K562 (cell line): ENCODE data around the gene MITD1. TPM values are rescaled to one million over a fixed set of nuclear protein-coding genes. Genes with fewer than 3 reads are reported as not detected.
A peak's percentile ranks its signal among the peaks of the same experiment; 100 is the strongest.

ENCODE experiments used
- ATAC-seq: fragments of 200-7000 bp; cut with Tn5 transposase; 3 replicates; pipeline ENCODE4 v1.9.1; 2020; ENCODE audit warnings: moderate library complexity
- BruUV-seq: library from RNA; stranded (reverse); fragments of 400-500 nt; replicated peaks from 2 replicates; lab custom pipeline; 2021; lab: Mats Ljungman, UMichigan
- CTCF ChIA-PET: fragments of 300-600 bp; formaldehyde crosslinking; extraction: SDS; loops from one replicate; lab custom pipeline; 2021; ENCODE audit warnings: low intra/inter-chr PET ratio; lab: Yijun Ruan, JAX
- POLR2A ChIA-PET: fragments of 300-600, 350-650 bp; sonication (Branson Sonifier 250); formaldehyde crosslinking; extraction: SDS; loops from one replicate; lab custom pipeline; 2021; ENCODE audit warnings: antibody characterized with exemption, inconsistent platforms; lab: Yijun Ruan, JAX
- DNase-seq, 4 experiments: peaks; one replicate each; pipeline versions ENCODE4 v3.0.0 to v3.0.0-alpha.2; 2011 to 2018; ENCODE audit warnings: low spot score in 3 of 4, mixed read lengths in 3 of 4; ENCODE audit errors: extremely low read depth in 1 of 4
- FAIRE-seq: peaks from 2 replicates; lab custom pipeline; 2011; peaks lifted over from hg19 to GRCh38; lab: Jason Lieb, UNC
- H2AFZ ChIP-seq: 2 replicates; pipeline ENCODE4 v1.6.0; 2011; ENCODE audit warnings: low read depth, low read length, control low read depth, inconsistent platforms
- H3K27ac ChIP-seq: fragments of 200-600 bp; 3 replicates; pipeline ENCODE4 v1.8.0; 2011; ENCODE audit warnings: low read depth, mild to moderate bottlenecking, control low read depth, inconsistent platforms, low read length, moderate library complexity, mixed read lengths; ENCODE audit errors: extremely low read depth
- H3K27me3 ChIP-seq, 2 experiments: fragments of 300-600 bp in 1 of 2; 2 replicates in 1 of 2; 3 replicates in 1 of 2; pipeline versions ENCODE4 v1.6.0 to v1.8.0; 2011; ENCODE audit warnings: inconsistent platforms in 2 of 2, low read length in 2 of 2, mild to moderate bottlenecking in 1 of 2, mixed read lengths in 1 of 2, moderate library complexity in 1 of 2; ENCODE audit not compliant: control insufficient read depth in 2 of 2, insufficient read depth in 2 of 2
- H3K36me3 ChIP-seq: fragments of 300-600 bp; 3 replicates; pipeline ENCODE4 v1.8.0; 2011; ENCODE audit warnings: mild to moderate bottlenecking, low read length, inconsistent platforms; ENCODE audit not compliant: control insufficient read depth, insufficient read depth
- H3K4me1 ChIP-seq, 2 experiments: fragments of 200-600 bp in 1 of 2; replicated peaks in 1 of 2; 2 replicates in 1 of 2; 3 replicates in 1 of 2; pipeline versions ENCODE4 v1.5.1 to v1.8.0; 2011; ENCODE audit warnings: inconsistent platforms in 2 of 2, low read length in 2 of 2, mild to moderate bottlenecking in 1 of 2, mixed read lengths in 1 of 2, moderate library complexity in 1 of 2; ENCODE audit not compliant: control insufficient read depth in 2 of 2, insufficient read depth in 2 of 2
- H3K4me2 ChIP-seq: 2 replicates; pipeline ENCODE4 v1.6.1; 2011; ENCODE audit warnings: low read length, control low read depth, inconsistent platforms, mixed read lengths; ENCODE audit not compliant: insufficient read depth
- H3K4me3 ChIP-seq: fragments of 200-600 bp; sonication (generic), shearing (Covaris generic); 2 replicates; pipeline ENCODE4 v1.5.1; 2016; ENCODE audit warnings: control low read depth, inconsistent platforms
- H3K79me2 ChIP-seq: fragments of 200-600 bp; 3 replicates; pipeline ENCODE4 v1.8.0; 2011; ENCODE audit warnings: low read length, inconsistent platforms; ENCODE audit not compliant: control insufficient read depth, insufficient read depth
- H3K9ac ChIP-seq, 2 experiments: 2 replicates each; pipeline versions ENCODE4 v1.6.0 to v1.6.1; 2011; ENCODE audit warnings: low read depth in 2 of 2, low read length in 2 of 2, control low read depth in 1 of 2, inconsistent platforms in 1 of 2, mild to moderate bottlenecking in 1 of 2, mixed read lengths in 1 of 2; ENCODE audit not compliant: insufficient read depth in 1 of 2
- H3K9me1 ChIP-seq: one replicate; pipeline ENCODE4 v1.6.0; 2011; ENCODE audit warnings: inconsistent platforms, mild to moderate bottlenecking, low read length, moderate library complexity; ENCODE audit not compliant: control insufficient read depth, insufficient read depth
- H3K9me3 ChIP-seq: replicated peaks from 2 replicates; pipeline ENCODE4 v1.5.1; 2011; ENCODE audit warnings: low read depth, low read length, inconsistent platforms; ENCODE audit not compliant: control insufficient read depth, insufficient read depth
- H4K20me1 ChIP-seq: replicated peaks from 2 replicates; pipeline ENCODE4 v1.6.1; 2011; ENCODE audit warnings: low read length, inconsistent platforms, mixed read lengths; ENCODE audit not compliant: control insufficient read depth, insufficient read depth
- ADNP ChIP-seq: fragments of 200-800 bp; sonication (Bioruptor generic); IDR thresholded peaks from 2 replicates; pipeline ENCODE4 v1.6.1; 2016; ENCODE audit warnings: missing genetic modification characterization, missing compliant biosample characterization
- CTCF ChIP-seq, 3 experiments: IDR thresholded peaks in 2 of 3; conservative IDR thresholded peaks in 1 of 3; 2 replicates each; pipeline ENCODE4 v1.5.1; 2011 to 2012; ENCODE audit warnings: low read length in 3 of 3, mild to moderate bottlenecking in 3 of 3, control low read depth in 2 of 3, improper control_type of control experiment in 1 of 3, inconsistent platforms in 1 of 3, low read depth in 1 of 3, mixed read lengths in 1 of 3, moderate library complexity in 1 of 3; ENCODE audit not compliant: insufficient read depth in 2 of 3
- MEF2A ChIP-seq: IDR thresholded peaks from 2 replicates; pipeline ENCODE4 v1.6.1; 2011; ENCODE audit warnings: low read depth, mild to moderate bottlenecking, low read length, moderate library complexity; ENCODE audit not compliant: control insufficient read depth
- MTA2 ChIP-seq: fragments of 450-650 bp; IDR thresholded peaks from 2 replicates; pipeline ENCODE4 v1.6.1; 2016; ENCODE audit warnings: low read depth
- POLR2A ChIP-seq: fragments of 450-650 bp; conservative IDR thresholded peaks from 2 replicates; pipeline ENCODE4 v1.6.1; 2016
- ZNF589 ChIP-seq: fragments of 200-800 bp; sonication (Bioruptor generic); IDR thresholded peaks from 2 replicates; pipeline ENCODE4 v1.6.1; 2016; ENCODE audit warnings: low read depth, missing genetic modification characterization, missing compliant biosample characterization
- WGBS: fragments of 100-300 bp; shearing (Covaris generic); methylation state at CpG from one replicate; pipeline ENCODE4 v1.1.6; 2016; ENCODE audit warnings: low coverage, mixed read lengths; ENCODE audit not compliant: insufficient coverage; ENCODE audit errors: missing lambda C conversion rate; 5-methylcytosine and 5-hydroxymethylcytosine counted together
- in situ Hi-C: fragments of 300-500 bp; cut with MboI; formaldehyde crosslinking; loops from 4 replicates; pipeline ENCODE4 v1.15.0; 2018; ENCODE audit warnings: inconsistent platforms, mixed read lengths
- intact Hi-C: fragments of 100-400 bp; cut with micrococcal nuclease; formaldehyde crosslinking; loops from 2 replicates; pipeline ENCODE4 v1.14.2; 2022
- polyA plus RNA-seq, 8 experiments: library from polyadenylated mRNA; depleted of rRNA in 4 of 8; stranded (reverse) in 5 of 8; unstranded in 3 of 8; fragments of >200 nt; fragmentation: Nextera tagmentation in 2 of 8; fragmentation: Illumina TruSeq in 1 of 8; extraction: Ambion mirVana in 2 of 8; extraction: Trizol in 1 of 8; gene quantifications; 2 replicates each; pipeline versions ENCODE4 v1.2.1 to v1.2.3, GENCODE V29; 2011 to 2014; ENCODE audit warnings: inconsistent platforms in 1 of 8, missing spikeins in 1 of 8
- total RNA-seq, 7 experiments: library from RNA; depleted of rRNA in 6 of 7; stranded (reverse); fragments of >200 nt in 6 of 7; fragmentation: Illumina TruSeq in 2 of 7; extraction: Trizol in 2 of 7; gene quantifications; 2 replicates each; pipeline versions ENCODE4 v1.2.1 to v1.2.3, GENCODE V29; 2011 to 2021; ENCODE audit warnings: low replicate concordance in 1 of 7

The MITD1 gene
- total and polyA plus RNA-seq, 9 of the 15 experiments (the other 6 are each of a cell fraction or from before 2014, with no cell fraction given), result 19.6 to 71.8 (median 43.2) TPM

GRCh38 chr2:99198103-99198841, 17.4 kb upstream of the MITD1 start:
- Histone ChIP-seq H3K9me3 (no peaks in the 10 kb centered on the region), H3K27me3 (no peaks in the 10 kb centered on the region), H3K9ac (no peak overlapping the region), H4K20me1 (no peaks in the 10 kb centered on the region), H3K4me3 (no peak overlapping the region), H3K4me1 (no peaks in the 10 kb centered on the region), H3K9me1 (no peaks in the 10 kb centered on the region), H3K27ac (no peak overlapping the region), H3K4me2 (no peak overlapping the region), H3K36me3 (peaks cover 54% of the 10 kb centered on the region; the same call in 2 of the 3 replicates), H3K79me2 (0 out of 3 replicates have a peak, but pooled peaks cover 2% of the 10 kb centered on the region), H2AFZ (no peak overlapping the region)
- FAIRE-seq, result peak; percentile 70
- TF ChIP-seq CTCF (IDR thresholded peaks at IDR 0.05 in 2 of 3, conservative IDR thresholded peaks at IDR 0.05 in 1 of 3; ENCODE audit: insufficient read depth in 2 of 3, low read depth in 1 of 3, low read length in 3 of 3), result 0 out of 6 replicates have a peak, but pooled peaks of 2 of the 3 experiments have one; percentile 8
- TF ChIP-seq MTA2, result no peak
- 0 out of 2 replicates have a peak, but pooled peaks have one; percentile 30 for TF ChIP-seq POLR2A
- no peak for TF ChIP-seq ADNP (tag)
- TF ChIP-seq MEF2A, result no peak
- no peak for TF ChIP-seq ZNF589 (CRISPR knock-in tag)
- BruUV-seq, result no TSS peak
- no peak for DNase-seq
- 82% methylated on average over 6 of the region's 6 CpGs for WGBS
- ChIA-PET POLR2A (no interaction called here), CTCF (no interaction called here)
- intact Hi-C loops (no loop called here), in situ Hi-C loops (no loop called here)
- peak; percentile 48 for ATAC-seq
